Spleen (tissue), 7 donors: ENCODE results near the gene TARBP1.

Experiments used
- CTCF ChIP-seq, 11 experiments: fragments of 200-600 bp in 7 of 11; fragments of 450-650 bp in 4 of 11; sonication (generic) in 4 of 11; IDR thresholded peaks in 8 of 11; conservative IDR thresholded peaks in 3 of 11; 1 replicate in 7 of 11; 2 replicates in 4 of 11; pipeline versions ENCODE4 v1.4.0 to v1.8.0; 2016 to 2021; ENCODE audit warnings: antibody characterized with exemption in 11 of 11, inconsistent platforms in 4 of 11, mild to moderate bottlenecking in 1 of 11
- POLR2A ChIP-seq, 3 donors: fragments of 450-650 bp; IDR thresholded peaks; one replicate each; pipeline ENCODE4 v1.5.1; 2017; ENCODE audit warnings: antibody characterized with exemption in 3 of 3, mild to moderate bottlenecking in 1 of 3
- POLR2AphosphoS5 ChIP-seq, 3 donors: sonication (generic); formaldehyde crosslinking; IDR thresholded peaks; one replicate each; pipeline ENCODE4 v1.5.1; 2017; ENCODE audit warnings: antibody characterized with exemption in 3 of 3
- donor health status: DM: no; HTN: no; CAD: no; lungs with moderate emphysema.
- donor health status: DM: no; HTN: no; CAD: no.
- donor health status: DM: no; HTN: no; CAD: no.

- no peak for TF ChIP-seq POLR2A (IDR thresholded peaks at IDR 0.05)
- no peak for TF ChIP-seq POLR2AphosphoS5 (IDR thresholded peaks at IDR 0.05)
- TF ChIP-seq CTCF (IDR thresholded peaks at IDR 0.05 in 8 of 11, conservative IDR thresholded peaks at IDR 0.05 in 3 of 11): no peak
Measured at GRCh38 chr1:234460652-234461051, 18.3 kb downstream of the TARBP1 start.
